Measurements from ENCODE around the gene NTSR1. TPM values are rescaled to one million over a fixed set of nuclear protein-coding genes. Genes with fewer than 3 reads are reported as not detected.

Gene NTSR1
- total and polyA plus RNA-seq, 2 donors (not counting 1 experiment from before 2014, with no cell fraction given) = not detected

DNA sequence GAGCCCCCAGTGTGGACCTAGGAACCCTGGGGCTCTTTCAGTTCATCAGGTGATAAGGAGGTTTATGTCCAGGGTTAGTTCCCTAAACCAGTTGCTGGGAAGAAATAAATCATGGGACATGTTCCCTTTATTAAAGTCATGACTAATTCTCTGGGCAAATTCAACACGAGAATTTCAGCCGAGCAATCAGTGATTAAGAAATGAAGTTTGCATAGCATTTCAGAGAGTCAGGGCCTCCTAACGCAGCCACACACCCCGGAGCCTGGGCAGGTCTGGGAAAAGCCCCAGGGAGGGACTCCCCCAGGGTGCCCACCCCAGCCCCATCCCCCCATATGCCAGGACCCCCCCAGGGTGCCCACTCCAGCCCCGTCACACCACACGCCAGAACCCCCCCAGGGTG, 46.2 kb upstream of the NTSR1 start:
- Mint-ChIP-seq H3K27ac (no peak overlapping the region), H3K4me1 (peaks cover 2% of the 10 kb centered on the region), H3K4me3 (no peak overlapping the region), H3K27me3 (no peaks in the 10 kb centered on the region), H3K9me3 (ENCODE audit: insufficient read depth) (no peaks in the 10 kb centered on the region)
- ChIA-PET POLR2A (no interaction called here), CTCF (no interaction called here)
- no peaks in the 10 kb centered on the region for H3K4me1 ChIP-seq (ENCODE audit: control insufficient read depth in 2 of 2, insufficient read depth in 2 of 2, low read length in 2 of 2)
- peaks cover 19% of the 10 kb centered on the region for H3K79me2 ChIP-seq (ENCODE audit: control insufficient read depth, insufficient read depth, low read length)
- no peak for DNase-seq
- H3K4me2 ChIP-seq (replicated peaks; ENCODE audit: low read depth, low read length, poor library complexity, severe bottlenecking) = no peak overlapping the region
- no peaks in the 10 kb centered on the region for H3K27me3 ChIP-seq (replicated peaks in 1 of 4; ENCODE audit: control extremely low read depth in 1 of 4, control insufficient read depth in 3 of 4, insufficient read depth in 4 of 4, low read length in 3 of 4)
- no peak overlapping the region for H3K4me3 ChIP-seq (ENCODE audit: control extremely low read depth in 1 of 5, extremely low read depth in 1 of 5, insufficient read depth in 1 of 5, low read depth in 2 of 5, low read length in 4 of 5)
- no peak for ATAC-seq (ENCODE audit: low read depth)
- H3K9ac ChIP-seq (ENCODE audit: low read length) = no peak overlapping the region
- no peak overlapping the region for H3K27ac ChIP-seq (ENCODE audit: low read length in 2 of 2)
- no peak overlapping the region for H2AFZ ChIP-seq (ENCODE audit: insufficient read depth, low read depth, low read length, poor library complexity, severe bottlenecking)
- TF ChIP-seq, protein P1, sequence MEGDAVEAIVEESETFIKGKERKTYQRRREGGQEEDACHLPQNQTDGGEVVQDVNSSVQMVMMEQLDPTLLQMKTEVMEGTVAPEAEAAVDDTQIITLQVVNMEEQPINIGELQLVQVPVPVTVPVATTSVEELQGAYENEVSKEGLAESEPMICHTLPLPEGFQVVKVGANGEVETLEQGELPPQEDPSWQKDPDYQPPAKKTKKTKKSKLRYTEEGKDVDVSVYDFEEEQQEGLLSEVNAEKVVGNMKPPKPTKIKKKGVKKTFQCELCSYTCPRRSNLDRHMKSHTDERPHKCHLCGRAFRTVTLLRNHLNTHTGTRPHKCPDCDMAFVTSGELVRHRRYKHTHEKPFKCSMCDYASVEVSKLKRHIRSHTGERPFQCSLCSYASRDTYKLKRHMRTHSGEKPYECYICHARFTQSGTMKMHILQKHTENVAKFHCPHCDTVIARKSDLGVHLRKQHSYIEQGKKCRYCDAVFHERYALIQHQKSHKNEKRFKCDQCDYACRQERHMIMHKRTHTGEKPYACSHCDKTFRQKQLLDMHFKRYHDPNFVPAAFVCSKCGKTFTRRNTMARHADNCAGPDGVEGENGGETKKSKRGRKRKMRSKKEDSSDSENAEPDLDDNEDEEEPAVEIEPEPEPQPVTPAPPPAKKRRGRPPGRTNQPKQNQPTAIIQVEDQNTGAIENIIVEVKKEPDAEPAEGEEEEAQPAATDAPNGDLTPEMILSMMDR (IDR thresholded peaks at IDR 0.05) = no peak
- no peak for TF ChIP-seq EZH2 (IDR thresholded peaks at IDR 0.05; ENCODE audit: borderline replicate concordance, insufficient read depth, low read depth, low read length, poor library complexity, severe bottlenecking)
- 88% methylated on average over 3 of the region's 6 CpGs for WGBS (ENCODE audit: insufficient coverage)
- H3K36me3 ChIP-seq (replicated peaks in 1 of 2; ENCODE audit: control extremely low read depth in 1 of 2, control insufficient read depth in 1 of 2, extremely low read depth in 1 of 2, insufficient read depth in 2 of 2, low read length in 1 of 2) = no peaks in the 10 kb centered on the region
- intact Hi-C loops (cut with micrococcal nuclease) = no loop called here
- H3K9me3 ChIP-seq (ENCODE audit: control extremely low read depth in 1 of 3, control insufficient read depth in 2 of 3, insufficient read depth in 1 of 3, low read length in 2 of 3) = no peaks in the 10 kb centered on the region
- no peaks in the 10 kb centered on the region for H4K20me1 ChIP-seq (ENCODE audit: control insufficient read depth, insufficient read depth, low read length, poor library complexity, severe bottlenecking)

DNA sequence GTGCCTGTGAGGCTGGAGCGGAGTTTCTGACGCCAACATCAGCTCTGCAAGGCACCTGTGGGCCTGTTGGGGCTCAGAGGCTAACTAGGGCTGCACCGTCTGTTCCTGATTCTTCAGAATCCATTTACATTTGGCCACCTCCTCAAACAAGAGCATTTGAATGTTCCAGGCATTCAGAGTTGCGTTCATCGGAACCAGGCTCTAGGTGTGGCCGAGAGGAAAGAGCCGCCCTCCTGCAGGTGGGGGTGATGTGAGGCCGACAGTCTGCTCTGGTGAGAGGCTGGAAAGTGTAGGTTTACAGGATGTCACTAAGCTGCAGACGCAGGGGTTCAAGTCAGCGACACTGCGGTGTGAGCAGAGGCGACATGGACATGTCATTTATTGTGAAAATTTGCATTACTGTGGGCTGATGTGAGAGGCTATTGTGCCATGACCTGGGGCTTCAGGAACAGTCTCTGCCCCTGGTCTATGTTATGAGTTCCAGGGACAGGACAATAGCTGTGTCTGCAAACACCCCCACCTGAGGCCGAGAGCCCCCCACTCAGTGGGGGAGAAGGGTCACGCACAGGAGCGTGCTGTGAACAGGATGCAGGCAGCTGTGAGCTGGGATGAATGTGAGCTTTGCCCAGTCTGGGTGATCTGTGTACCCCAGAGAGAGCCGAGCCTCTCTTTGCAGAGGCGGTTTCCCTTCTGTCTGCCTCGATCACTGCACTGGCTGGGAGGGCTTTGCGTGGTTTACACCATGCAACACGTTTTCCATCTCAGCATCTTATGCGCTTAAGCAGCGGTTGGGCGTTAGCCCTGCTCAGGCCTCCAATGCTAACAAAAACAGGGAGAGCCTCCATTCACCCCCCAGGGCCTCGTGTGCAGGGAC, 45.3 kb upstream of the NTSR1 start:
- ChIA-PET CTCF (no interaction called here), POLR2A (no interaction called here)
- Histone ChIP-seq H4K20me1 (ENCODE audit: control insufficient read depth, insufficient read depth, low read length, poor library complexity, severe bottlenecking) (no peaks in the 10 kb centered on the region), H3K4me2 (replicated peaks; ENCODE audit: low read depth, low read length, poor library complexity, severe bottlenecking) (no peak overlapping the region), H3K4me3 (ENCODE audit: control extremely low read depth in 1 of 5, extremely low read depth in 1 of 5, insufficient read depth in 1 of 5, low read depth in 2 of 5, low read length in 4 of 5) (no peak overlapping the region), H3K9me3 (ENCODE audit: control extremely low read depth in 1 of 3, control insufficient read depth in 2 of 3, insufficient read depth in 1 of 3, low read length in 2 of 3) (no peaks in the 10 kb centered on the region), H3K9ac (ENCODE audit: low read length) (no peak overlapping the region), H3K79me2 (ENCODE audit: control insufficient read depth, insufficient read depth, low read length) (peaks cover 12% of the 10 kb centered on the region), H2AFZ (ENCODE audit: insufficient read depth, low read depth, low read length, poor library complexity, severe bottlenecking) (no peak overlapping the region), H3K27me3 (replicated peaks in 1 of 4; ENCODE audit: control extremely low read depth in 1 of 4, control insufficient read depth in 3 of 4, insufficient read depth in 4 of 4, low read length in 3 of 4) (no peaks in the 10 kb centered on the region), H3K27ac (ENCODE audit: low read length in 2 of 2) (no peak overlapping the region), H3K4me1 (ENCODE audit: control insufficient read depth in 2 of 2, insufficient read depth in 2 of 2, low read length in 2 of 2) (no peaks in the 10 kb centered on the region), H3K36me3 (replicated peaks in 1 of 2; ENCODE audit: control extremely low read depth in 1 of 2, control insufficient read depth in 1 of 2, extremely low read depth in 1 of 2, insufficient read depth in 2 of 2, low read length in 1 of 2) (no peaks in the 10 kb centered on the region)
- no peak for ATAC-seq (ENCODE audit: low read depth)
- TF ChIP-seq EZH2 (IDR thresholded peaks at IDR 0.05; ENCODE audit: borderline replicate concordance, insufficient read depth, low read depth, low read length, poor library complexity, severe bottlenecking) = no peak
- TF ChIP-seq, protein P1 (IDR thresholded peaks at IDR 0.05) = no peak
- Mint-ChIP-seq H3K4me1 (peaks cover 2% of the 10 kb centered on the region), H3K9me3 (ENCODE audit: insufficient read depth) (no peaks in the 10 kb centered on the region), H3K4me3 (no peak overlapping the region), H3K27ac (no peak overlapping the region), H3K27me3 (no peaks in the 10 kb centered on the region)
- intact Hi-C loops (cut with micrococcal nuclease) = no loop called here
- DNase-seq = no peak
- WGBS (ENCODE audit: insufficient coverage) = 94% methylated on average over 23 of the region's 24 CpGs

Data from B cell (primary cell).